NOMO-1 treated with DMSO at 0.1 percent for 48 hours (cell line): ENCODE measurements around the gene PTPRN2.

ENCODE experiments used
- DNase-seq: peaks from one replicate; lab custom pipeline; 2025; ENCODE audit not compliant: unreplicated experiment; lab: John Stamatoyannopoulos, UW

The PTPRN2 gene

DNA sequence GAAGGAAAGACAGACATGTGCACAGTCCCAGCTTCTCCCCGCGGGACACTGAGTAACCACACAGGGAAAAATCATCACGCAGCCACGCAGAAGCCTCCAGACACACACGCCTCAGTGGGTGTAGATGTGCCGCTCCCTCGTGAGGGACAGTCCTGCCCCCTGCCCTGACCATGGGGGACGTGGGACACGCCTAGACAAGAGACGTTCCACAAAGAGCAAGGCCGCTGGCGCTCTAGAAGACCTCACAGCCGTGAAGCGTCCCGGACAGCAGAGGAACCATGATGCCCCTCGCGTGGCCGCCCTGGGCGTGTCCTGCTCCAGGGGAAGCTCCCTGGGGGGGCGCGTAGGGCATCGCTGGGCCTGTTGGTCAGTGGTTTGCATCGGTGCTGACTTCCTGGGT, 1040.0 kb downstream of the PTPRN2 start:
- DNase-seq: no peak

DNA sequence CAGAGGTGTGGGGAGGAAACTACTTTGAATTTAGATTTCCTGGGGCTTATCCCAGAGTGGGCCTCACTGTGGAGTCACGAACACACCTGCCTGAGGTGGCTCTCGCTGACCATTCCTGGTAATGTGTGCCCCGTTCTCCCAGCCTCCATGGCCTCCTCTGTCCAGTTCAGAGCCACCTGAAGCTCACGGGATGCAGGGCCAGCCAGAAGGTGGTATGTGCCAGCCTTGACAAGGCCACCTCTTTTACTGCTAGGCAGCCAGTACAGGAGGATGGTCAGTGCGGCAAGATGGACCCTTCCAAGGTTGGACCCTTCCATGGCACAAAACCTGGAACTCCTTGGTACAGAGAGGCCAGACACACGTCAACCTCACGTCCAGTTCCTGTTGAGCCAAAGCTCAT, 1040.5 kb downstream of the PTPRN2 start:
- DNase-seq: no peak

DNA sequence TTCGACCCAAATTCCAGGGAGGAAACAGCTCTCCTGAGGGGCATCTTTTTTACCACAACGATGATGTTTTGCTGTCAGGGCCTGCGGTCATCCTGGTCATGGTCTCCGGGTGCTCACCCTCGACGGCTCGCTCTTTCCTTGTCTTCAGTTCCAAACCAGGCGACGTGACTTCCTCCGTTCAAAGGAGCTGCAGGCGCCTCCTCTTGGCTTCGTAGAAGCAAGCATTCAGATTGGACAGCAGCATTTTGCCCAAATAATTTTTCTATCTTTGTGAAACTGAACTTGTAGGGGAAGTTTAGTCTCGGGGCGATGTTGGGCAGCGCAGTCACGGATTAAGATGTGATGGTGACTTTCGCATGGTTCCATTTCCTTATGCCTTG, 1042.0 kb downstream of the PTPRN2 start:
- no peak for DNase-seq

DNA sequence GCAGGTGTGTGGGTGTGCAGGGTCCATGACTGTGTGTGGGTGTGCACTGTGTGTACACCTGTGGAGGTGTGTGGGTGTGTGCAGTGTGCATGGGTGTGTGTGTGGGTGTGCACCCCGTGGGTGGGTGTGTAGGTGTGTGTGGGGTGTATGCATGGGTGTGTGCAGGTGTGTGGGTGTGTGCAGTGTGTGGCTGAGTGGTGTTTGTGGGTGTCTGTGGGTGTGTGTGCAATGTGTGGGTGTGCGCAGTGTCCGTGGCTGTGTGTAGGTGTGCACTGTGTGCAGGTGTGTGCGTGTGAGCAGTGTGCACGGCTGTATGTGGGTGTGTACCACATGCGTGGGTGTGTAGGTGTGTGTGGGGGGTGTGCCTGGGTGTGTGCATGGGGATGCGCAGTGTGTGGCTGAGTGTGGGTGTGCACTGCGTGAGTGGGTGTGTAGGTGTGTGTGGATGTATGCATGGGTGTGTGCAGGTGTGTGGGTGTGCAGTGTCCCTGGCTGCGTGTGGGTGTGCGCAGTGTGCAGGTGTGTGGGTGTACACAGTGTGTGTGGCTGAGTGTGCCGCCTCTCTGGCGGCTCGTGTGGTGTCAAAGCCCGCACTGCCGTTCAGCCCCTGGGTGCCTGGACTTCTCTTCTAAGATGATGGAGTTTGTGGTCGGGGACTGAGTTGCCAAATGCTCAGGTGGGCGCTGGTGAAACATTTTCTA, 1042.5 kb downstream of the PTPRN2 start:
- no peak for DNase-seq

DNA sequence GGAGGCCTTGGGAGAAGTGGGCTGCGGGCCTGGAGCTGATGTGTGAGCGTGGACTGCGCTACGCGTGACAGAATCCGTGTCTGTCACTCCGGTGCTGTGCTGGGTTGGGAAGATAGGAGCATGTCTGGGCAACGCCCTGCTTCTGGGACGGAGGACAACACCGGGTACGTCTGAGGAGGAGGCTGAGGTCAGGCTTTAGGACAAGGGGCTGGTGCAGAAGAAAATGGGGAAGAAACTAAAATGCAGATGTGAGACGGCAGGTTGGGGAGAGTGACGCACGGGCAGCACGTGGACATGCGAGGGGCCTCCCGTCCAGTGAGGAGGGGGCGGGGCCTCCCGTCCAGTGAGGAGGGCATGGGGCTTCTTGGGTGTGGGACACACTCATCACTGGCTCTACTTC, 1043.4 kb downstream of the PTPRN2 start:
- DNase-seq: no peak

DNA sequence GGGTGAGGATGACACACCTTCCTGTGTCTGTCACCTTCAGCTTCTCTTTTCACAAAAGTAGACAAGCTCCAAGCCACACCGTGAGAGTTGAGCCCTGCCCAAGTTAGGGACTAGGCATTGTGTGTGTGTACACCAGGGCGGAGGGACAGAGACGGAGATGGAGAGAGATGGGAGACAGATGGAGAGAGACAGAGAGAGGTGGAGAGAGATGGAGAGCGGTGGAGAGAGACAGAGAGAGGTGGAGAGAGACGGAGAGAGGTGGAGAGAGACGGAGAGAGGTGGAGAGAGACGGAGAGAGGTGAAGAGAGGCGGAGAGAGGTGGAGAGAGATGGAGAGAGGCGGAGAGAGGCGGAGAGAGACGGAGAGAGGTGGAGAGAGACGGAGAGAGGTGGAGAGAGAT, 1043.8 kb downstream of the PTPRN2 start:
- DNase-seq: no peak

DNA sequence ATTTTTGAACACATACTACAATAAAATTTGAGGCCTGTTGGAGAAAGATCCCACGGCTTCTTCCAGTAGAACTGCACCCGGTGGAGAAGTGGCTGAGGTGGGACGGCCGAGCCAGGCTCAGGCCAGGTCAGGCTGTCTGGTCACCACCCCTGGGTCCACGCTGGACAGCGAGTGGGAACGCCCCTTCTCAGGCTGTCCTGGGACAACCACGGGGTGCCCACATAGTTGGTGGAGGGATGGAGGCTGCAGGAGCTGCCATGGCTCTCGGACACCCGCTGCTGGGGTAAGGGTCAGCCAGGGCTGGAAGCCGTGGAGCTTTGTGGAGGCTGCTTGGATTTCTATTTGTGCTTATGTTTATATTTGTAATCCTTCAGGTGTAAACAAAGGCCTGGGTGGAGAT, 1044.3 kb downstream of the PTPRN2 start:
- DNase-seq: no peak

DNA sequence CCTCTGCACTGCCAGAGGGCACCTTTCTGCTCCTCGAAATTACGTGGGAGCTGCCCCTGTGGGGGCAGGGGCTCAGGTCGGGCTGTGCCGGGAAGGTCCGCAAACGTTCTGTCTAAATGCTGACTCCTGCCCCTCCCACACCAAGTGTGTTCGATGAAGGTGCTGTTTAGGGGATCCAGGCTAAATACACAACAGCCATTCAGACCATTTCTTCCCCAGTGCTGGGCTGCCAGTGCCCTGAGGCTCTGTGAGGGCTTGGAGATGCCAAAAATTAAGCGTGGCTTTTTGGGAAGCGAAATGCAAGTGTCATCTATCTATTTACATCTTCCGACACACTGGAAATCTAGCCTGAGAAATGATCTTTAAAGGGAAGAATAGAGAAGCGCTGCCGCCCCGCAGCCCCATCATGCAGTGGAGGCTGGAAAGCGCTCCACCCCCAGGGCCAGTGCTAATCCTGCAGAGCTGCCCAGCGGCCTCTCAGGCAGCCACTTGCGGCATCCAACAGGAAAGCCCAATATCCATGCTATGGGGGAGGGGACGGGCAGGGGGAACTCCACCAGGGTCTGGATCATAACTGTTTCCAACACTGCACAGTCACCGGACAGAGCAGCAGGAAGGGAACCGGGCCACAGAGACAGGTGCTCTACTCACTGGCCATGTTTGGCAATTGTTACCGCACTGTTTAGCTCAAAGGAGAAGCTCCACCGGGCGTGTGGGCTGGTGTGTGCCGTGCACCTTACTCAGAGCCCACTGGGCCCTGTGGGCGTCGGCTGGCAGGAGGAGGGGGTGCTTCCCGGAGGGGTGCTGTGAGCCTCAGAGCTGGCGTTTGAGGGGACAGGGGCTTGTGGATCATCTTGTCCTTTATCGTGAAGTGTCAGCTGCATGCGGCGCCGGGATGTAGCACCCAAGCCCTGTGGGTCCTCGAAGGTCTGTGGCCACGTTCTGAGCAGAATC, 1045.3 kb downstream of the PTPRN2 start:
- no peak for DNase-seq

DNA sequence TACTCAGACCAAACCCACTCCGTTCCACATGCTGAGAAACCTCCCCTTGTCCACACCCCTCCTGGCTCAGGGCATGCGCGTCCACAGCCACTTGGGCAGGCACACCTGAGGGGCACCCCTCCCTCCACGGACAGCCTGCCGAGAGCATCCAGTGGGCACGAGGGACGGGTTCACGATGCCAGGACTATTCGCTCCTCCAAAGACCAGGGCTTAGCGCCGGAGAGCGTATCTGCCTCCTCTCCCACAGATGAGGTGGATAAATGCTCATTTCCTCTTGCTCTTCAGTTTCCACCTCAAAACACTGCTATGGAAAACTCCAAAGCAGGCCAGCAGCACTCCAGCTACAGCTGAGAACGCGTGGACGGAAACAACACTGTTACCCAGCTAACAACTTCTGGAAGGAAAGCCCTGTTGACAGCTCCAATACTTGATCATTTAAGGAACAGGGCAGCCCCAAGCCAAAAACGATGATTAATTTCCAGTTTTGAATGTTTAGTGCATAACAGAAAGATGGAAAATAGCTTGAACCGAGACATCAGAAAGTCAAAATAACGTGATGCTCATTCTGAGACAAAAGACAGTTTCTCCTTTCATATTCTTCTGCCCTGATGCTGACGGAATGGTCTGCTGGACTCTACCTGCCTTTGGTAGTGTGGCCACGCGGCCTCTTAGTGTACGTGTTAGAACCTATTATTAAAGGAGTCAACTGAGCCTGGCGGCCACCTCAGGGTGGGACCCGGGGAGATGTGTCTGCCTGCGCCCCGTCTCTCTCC, 1046.1 kb downstream of the PTPRN2 start:
- no peak for DNase-seq

DNA sequence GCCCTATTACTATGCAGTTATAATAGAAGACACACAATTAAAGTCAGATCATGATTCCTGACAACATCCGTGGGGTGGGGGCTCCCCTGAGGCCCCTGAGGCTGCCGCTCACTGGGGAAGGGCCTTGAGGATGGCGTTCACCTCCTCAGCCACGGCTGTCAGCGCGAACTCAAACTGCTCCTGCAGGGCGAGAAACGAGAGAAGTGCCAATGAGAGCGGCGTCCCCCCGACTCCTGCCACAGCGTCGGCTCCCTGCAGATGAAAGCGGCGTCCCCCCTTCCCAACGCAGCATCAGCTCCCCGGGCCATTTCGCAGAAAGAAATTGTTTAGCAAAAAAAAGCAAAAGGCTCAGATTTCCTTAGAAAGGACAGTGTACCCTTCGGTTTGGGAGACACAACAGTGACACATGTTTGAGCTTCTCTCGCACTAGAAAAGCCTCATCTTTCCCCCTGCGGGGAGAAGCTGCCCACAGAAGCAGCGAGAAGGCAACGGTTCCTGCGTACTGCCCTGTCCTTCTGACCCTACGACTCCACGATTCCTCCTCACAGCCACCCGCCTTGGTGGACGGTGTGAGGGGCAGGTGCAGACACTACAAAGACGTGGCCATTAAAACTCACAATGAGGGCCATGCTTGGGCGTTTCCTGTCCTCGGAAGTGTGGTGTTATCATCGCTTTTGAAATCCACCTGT, 1046.9 kb downstream of the PTPRN2 start:
- no peak for DNase-seq

DNA sequence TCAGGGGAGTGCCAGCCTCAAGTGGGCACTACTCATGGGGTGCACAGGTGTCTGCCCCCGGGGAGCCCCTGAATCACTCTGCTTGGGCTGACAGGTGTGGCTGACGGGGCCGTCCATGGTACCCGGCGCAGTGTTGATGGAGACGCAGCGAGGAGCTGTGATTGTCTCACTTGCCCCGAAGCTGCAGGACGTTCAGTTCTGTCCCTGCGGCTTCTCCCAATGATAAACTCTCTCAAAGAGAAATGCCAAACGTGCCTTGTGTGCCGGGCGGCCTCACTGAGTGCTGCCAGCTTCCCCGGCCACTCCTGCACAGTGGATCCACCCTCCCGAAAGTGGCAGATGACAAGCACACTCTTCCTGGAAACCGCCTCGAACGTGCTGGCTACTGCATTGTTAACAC, 1047.6 kb downstream of the PTPRN2 start:
- no peak for DNase-seq

DNA sequence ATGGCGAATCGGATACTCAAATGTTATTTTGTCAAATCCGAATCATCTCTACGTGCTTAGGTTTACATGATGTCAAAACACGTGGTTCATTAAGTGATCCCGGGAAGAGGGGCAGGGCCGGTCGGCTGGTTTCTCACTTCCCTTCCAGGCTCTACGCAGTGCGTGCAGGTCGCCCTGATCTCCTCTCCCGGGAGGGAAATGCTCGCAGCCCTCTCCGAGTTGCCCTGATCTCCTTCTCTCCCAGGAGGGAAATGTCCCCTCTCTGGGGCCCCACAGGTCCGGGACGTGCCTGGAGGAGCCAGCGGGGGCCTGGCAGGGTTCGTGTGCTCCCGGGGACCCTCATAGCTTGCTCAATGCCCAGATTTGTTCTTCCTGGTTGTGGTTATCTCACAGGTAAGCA, 1048.1 kb downstream of the PTPRN2 start:
- no peak for DNase-seq

DNA sequence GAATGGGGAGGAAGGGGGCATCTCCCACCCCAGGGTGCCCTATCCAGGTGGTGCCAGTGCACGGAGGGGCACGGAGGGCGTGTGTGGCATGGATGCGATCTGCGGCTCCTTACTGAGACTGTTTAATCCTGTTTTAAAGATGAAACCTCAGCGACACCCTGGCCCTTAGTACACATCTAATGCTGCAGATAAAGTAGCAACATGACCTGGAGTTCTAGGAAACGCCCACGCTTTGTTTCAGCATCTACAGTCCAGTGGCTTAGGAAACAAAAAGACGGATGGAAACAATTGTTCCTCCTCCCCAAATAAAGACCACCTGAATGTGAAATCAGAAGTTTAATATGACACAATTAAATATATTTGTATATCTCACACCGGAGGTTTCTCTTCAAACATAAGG, 1048.9 kb downstream of the PTPRN2 start:
- no peak for DNase-seq

DNA sequence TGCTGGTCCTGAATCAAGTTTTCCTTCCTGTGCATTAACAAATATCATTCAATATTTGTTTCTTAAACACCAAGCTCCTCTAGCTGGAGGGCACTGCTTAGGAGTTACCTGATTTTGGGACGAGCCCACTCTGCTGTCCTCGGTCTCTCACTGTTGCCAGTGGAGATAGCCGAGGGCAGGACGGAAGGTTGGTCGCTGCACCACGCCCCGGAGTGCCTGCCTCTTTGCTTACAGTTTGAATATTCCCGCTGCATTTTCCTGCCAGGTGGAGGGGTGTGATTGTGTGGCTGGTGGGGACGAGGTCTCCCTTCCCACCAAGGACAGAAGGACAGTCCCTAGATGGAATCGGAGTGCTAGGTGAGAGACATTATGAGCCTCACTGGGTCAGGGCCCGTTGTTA, 1049.3 kb downstream of the PTPRN2 start:
- no peak for DNase-seq

DNA sequence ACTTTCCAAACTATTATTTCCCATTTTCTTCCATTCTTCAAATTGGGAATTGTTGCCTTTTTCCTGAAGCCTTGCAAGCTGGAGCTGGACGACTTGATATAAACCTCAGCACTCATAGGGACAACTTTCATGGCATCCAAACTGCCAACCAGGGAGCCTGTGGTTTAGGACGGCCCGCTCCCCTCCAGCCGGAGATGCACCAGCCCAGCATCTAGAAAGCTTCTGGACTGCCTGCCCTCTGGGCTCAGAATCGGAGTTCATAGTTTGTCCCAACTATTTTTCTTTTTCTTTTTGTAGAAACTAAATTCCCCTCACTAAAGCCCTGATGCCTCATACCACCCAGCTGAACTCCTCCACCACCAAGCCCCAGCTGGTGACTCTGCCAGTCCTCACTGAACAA, 1050.6 kb downstream of the PTPRN2 start:
- no peak for DNase-seq

DNA sequence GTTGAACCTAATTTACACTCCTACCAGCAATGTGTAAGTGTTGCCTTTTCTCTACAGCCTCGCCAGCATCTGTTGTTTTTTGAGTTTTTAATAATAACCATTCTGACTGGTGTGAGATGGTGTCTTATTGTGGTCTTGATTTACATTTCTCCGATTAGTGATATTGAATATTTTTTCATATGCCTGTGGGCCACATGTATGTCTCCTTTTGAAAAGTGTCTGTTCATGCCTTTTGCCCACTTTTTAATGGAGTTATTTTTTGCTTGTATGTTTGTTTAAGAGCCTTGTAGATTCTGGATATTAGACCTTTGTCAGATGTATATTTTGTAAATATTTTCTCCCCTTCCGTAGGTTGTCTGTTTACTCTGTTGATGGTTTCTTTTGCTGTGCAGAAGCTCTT, 1055.6 kb downstream of the PTPRN2 start:
- no peak for DNase-seq

DNA sequence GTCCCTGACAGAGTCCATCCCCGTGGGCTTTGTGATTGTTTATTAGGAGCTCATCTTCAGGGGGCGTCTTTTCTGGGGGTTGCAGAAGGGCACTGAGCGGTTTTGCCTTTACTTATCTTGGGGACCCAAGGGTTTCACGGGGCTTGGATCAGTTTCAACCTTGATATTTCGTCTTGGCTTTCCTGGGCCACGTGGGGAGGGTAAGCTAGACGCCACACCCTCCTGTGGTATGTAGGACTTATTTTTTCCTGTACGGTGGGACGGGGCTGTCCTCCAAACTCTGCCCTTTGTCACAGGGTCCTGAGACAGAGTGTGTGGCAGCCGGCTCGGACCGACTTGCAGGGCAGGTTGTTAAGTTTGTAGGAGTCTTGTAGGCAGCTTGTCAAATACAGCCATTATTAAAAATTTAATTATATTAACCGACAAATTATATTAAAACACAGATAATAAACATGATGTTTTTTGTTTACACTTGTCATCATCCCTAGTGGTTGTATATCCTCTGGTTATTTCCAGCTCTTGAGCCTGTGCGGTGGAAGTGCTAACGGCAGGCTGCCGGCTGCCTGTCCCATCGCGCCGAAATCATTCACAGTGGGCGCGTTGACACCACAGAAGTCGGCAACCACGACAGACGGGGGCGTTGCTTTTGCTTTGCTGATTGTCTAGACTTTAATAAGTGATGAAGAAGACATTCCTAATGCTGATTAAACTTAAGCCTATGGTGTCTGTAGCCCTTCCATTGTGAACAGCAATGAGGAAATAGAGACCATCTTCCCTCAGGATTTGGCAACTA, 1057.7 kb downstream of the PTPRN2 start:
- DNase-seq: no peak

DNA sequence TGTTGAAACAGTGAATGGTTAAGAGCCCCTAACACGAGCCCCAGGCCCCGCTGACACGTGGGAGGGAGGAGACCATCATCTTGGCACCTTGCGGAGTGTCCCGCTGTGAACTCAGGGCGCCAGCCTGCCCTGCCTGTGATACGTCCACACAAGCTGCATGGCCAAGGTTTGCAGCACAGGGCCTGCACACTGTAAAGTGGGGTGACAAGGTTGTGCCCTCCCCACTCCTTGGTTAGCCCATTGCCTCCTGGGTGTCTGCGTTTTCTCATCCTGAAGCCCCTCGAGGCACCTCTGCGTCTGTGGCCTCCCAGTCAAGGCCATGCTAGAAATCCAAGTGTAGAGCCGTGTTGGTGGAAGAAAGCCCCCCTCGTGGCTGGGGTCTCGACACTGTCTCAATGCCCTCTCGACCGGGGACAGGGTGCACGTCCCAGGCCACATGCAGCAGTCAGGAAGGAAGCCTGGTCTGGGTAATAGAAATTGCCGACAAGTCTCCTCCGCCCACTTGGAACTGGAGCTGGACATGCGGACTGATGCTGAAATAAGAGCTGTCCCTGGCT, 1058.8 kb downstream of the PTPRN2 start:
- DNase-seq: no peak

DNA sequence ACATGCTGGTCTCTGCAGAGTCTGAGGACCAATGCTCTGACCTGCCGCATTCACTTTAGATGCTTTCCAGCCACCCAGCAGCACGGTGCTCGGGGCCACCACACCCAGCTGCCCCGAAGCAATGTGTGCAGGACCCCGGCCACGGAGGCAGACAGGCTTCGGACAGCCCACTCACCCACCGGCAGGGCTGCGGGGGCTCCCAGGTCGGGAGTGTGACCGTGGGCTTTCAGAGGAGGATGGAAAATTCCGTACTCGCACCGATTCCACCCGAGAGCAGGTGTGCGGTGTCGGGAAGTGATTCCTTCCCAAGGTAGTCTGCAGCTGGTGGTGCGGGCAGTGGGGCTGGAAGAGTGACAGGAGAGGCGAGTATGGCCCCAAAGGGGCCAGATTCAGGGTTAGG, 1059.9 kb downstream of the PTPRN2 start:
- DNase-seq: no peak
